Fibroblast of lung (primary cell): ENCODE data around the gene PEDS1. TPM values are rescaled to one million over a fixed set of nuclear protein-coding genes. Genes with fewer than 3 reads are reported as not detected.

Experiments
- DNase-seq, 2 donors: peaks; one replicate each; pipeline versions ENCODE4 v3.0.0 to v3.0.0-alpha.2; 2010; ENCODE audit warnings: low read depth in 2 of 2
- H2AFZ ChIP-seq: 2 replicates; pipeline ENCODE4 v1.5.1; 2012; ENCODE audit warnings: low read length, control low read depth, inconsistent platforms
- H3K27ac ChIP-seq: 2 replicates; pipeline ENCODE4 v1.5.1; 2011; ENCODE audit warnings: low read length, control low read depth; ENCODE audit not compliant: insufficient read depth
- H3K27me3 ChIP-seq: 2 replicates; pipeline ENCODE4 v1.5.1; 2011; ENCODE audit warnings: mild to moderate bottlenecking, low read length; ENCODE audit not compliant: control insufficient read depth, insufficient read depth
- H3K36me3 ChIP-seq: 2 replicates; pipeline ENCODE4 v1.5.1; 2011; ENCODE audit warnings: low read length; ENCODE audit not compliant: control insufficient read depth, insufficient read depth
- H3K4me1 ChIP-seq: 2 replicates; pipeline ENCODE4 v1.5.1; 2011; ENCODE audit warnings: low read length; ENCODE audit not compliant: control insufficient read depth, insufficient read depth; ENCODE audit errors: extremely low read depth
- H3K4me2 ChIP-seq: 2 replicates; pipeline ENCODE4 v1.5.1; 2011; ENCODE audit warnings: low read length, control low read depth; ENCODE audit not compliant: insufficient read depth; ENCODE audit errors: extremely low read depth
- H3K4me3 ChIP-seq, 4 experiments: fragments of 200-600 bp in 1 of 4; sonication (generic) in 1 of 4; replicated peaks in 1 of 4; 2 replicates each; pipeline ENCODE4 v1.5.1; 2011 to 2016; ENCODE audit warnings: low read length in 4 of 4, low read depth in 3 of 4, mild to moderate bottlenecking in 3 of 4, control low read depth in 2 of 4, inconsistent platforms in 1 of 4, mixed read lengths in 1 of 4; ENCODE audit not compliant: insufficient read depth in 1 of 4; ENCODE audit errors: control extremely low read depth in 1 of 4
- H3K79me2 ChIP-seq: 2 replicates; pipeline ENCODE4 v1.5.1; 2012; ENCODE audit warnings: mild to moderate bottlenecking, low read length, inconsistent platforms; ENCODE audit not compliant: control insufficient read depth, insufficient read depth
- H3K9ac ChIP-seq: 2 replicates; pipeline ENCODE4 v1.5.1; 2011; ENCODE audit warnings: mild to moderate bottlenecking, low read length, control low read depth; ENCODE audit not compliant: insufficient read depth
- H3K9me3 ChIP-seq: 2 replicates; pipeline ENCODE4 v1.5.1; 2012; ENCODE audit warnings: low read depth, low read length; ENCODE audit not compliant: control insufficient read depth, insufficient read depth
- H4K20me1 ChIP-seq: 2 replicates; pipeline ENCODE4 v1.5.1; 2011; ENCODE audit warnings: low read length; ENCODE audit not compliant: control insufficient read depth, insufficient read depth; ENCODE audit errors: extremely low read depth
- CTCF ChIP-seq, 2 donors: IDR thresholded peaks in 1 of 2; conservative IDR thresholded peaks in 1 of 2; 1 replicate in 1 of 2; 2 replicates in 1 of 2; pipeline ENCODE4 v1.5.1; 2011 to 2012; ENCODE audit warnings: low read length in 2 of 2, control low read depth in 1 of 2, inconsistent platforms in 1 of 2, low read depth in 1 of 2, mild to moderate bottlenecking in 1 of 2
- EZH2 ChIP-seq: IDR thresholded peaks from 2 replicates; pipeline ENCODE4 v1.5.1; 2012; ENCODE audit warnings: low read length, control low read depth, mild to moderate bottlenecking; ENCODE audit errors: missing control alignments
- polyA plus RNA-seq, 2 donors: library from polyadenylated mRNA; depleted of rRNA in 1 of 2; stranded (reverse) in 1 of 2; unstranded in 1 of 2; fragments of >200 nt; gene quantifications; 2 replicates each; pipeline ENCODE4 v1.2.1, GENCODE V29; 2011 to 2012; ENCODE audit warnings: missing spikeins in 1 of 2
- total RNA-seq: library from RNA; depleted of rRNA; stranded (reverse); fragments of >200 nt; gene quantifications from 2 replicates; pipeline ENCODE4 v1.2.1, GENCODE V29; 2014

PEDS1 gene
- total and polyA plus RNA-seq, 2 donors (not counting 1 experiment from before 2014, with no cell fraction given): 8.3 to 56.9 TPM

- Histone ChIP-seq H2AFZ (peak within 1 kb of the TSS; percentile 62), H3K4me3 (peak within 1 kb of the TSS; percentile 77 to 99 (median 88)), H3K9ac (peak within 1 kb of the TSS; percentile 89), H3K4me1 (peaks cover 27% of the 10 kb centered on the region), H3K9me3 (no peaks in the 10 kb centered on the region), H3K36me3 (no peaks in the 10 kb centered on the region), H3K27ac (peak within 1 kb of the TSS; percentile 91), H3K79me2 (peaks cover 50% of the 10 kb centered on the region), H3K4me2 (peak within 1 kb of the TSS; percentile 99), H4K20me1 (no peaks in the 10 kb centered on the region), H3K27me3 (no peaks in the 10 kb centered on the region)
- no peak for TF ChIP-seq EZH2
- peak; percentile 39 to 45 for TF ChIP-seq CTCF (conservative IDR thresholded peaks at IDR 0.05 in 1 of 2, IDR thresholded peaks at IDR 0.05 in 1 of 2; ENCODE audit: low read depth in 1 of 2, low read length in 2 of 2)
- peak; percentile 86 to 88 for DNase-seq
These were observed 40.8 kb downstream of the PEDS1 start, which contains the start of gene UBE2V1 for GRCh38 chr20:50112512-50113419. Gene UBE2V1, minus strand, starts transcription at chr20:50113150. Its CDS starts 22 bp downstream, at chr20:50113128.

GRCh38 chr20:50111829-50112495 lies 41.6 kb downstream of the PEDS1 start:
- H4K20me1 ChIP-seq: no peaks in the 10 kb centered on the region
- no peak overlapping the region for H2AFZ ChIP-seq
- peak overlapping the region; percentile 92 for H3K4me2 ChIP-seq
- no peak for DNase-seq
- H3K27me3 ChIP-seq: no peaks in the 10 kb centered on the region
- peaks cover 58% of the 10 kb centered on the region for H3K79me2 ChIP-seq
- peak overlapping the region; percentile 91 for H3K27ac ChIP-seq
- peak overlapping the region; percentile 89 for H3K9ac ChIP-seq
- H3K9me3 ChIP-seq: no peaks in the 10 kb centered on the region
- peaks cover 3% of the 10 kb centered on the region for H3K36me3 ChIP-seq
- peak overlapping the region; percentile 77 to 99 (median 88) for H3K4me3 ChIP-seq
- no peak for TF ChIP-seq CTCF (conservative IDR thresholded peaks at IDR 0.05 in 1 of 2, IDR thresholded peaks at IDR 0.05 in 1 of 2; ENCODE audit: low read depth in 1 of 2, low read length in 2 of 2)
- peaks cover 29% of the 10 kb centered on the region for H3K4me1 ChIP-seq
